NB4 (cell line): ENCODE data around the gene ERVW-1.
"Not testable (repeated sequence)": the region's sequence is repeated elsewhere in the genome, so short reads cannot be mapped to it uniquely, and the experiment has no call there.

Experiments used
- DNase-seq: peaks from one replicate; pipeline ENCODE4 v3.0.0; 2010; ENCODE audit warnings: low read depth
- H3K4me3 ChIP-seq: one replicate; pipeline ENCODE4 v1.5.1; 2011; ENCODE audit warnings: mild to moderate bottlenecking, low read depth, low read length, moderate library complexity
- CTCF ChIP-seq: IDR thresholded peaks from one replicate; pipeline ENCODE4 v1.5.1; 2012; ENCODE audit warnings: low read depth, low read length
- MYC ChIP-seq: IDR thresholded peaks from 2 replicates; pipeline ENCODE4 v1.6.1; 2011; ENCODE audit warnings: low read depth, low read length
- POLR2A ChIP-seq: IDR thresholded peaks from 2 replicates; pipeline ENCODE4 v1.6.1; 2011; ENCODE audit warnings: mild to moderate bottlenecking; ENCODE audit not compliant: insufficient read length; ENCODE audit errors: extremely low read depth
- TF ChIP-seq, protein P1 (sequence below): IDR thresholded peaks from 2 replicates; pipeline ENCODE4 v1.6.1; 2011; ENCODE audit warnings: low read depth, low read length

ERVW-1 gene

DNA sequence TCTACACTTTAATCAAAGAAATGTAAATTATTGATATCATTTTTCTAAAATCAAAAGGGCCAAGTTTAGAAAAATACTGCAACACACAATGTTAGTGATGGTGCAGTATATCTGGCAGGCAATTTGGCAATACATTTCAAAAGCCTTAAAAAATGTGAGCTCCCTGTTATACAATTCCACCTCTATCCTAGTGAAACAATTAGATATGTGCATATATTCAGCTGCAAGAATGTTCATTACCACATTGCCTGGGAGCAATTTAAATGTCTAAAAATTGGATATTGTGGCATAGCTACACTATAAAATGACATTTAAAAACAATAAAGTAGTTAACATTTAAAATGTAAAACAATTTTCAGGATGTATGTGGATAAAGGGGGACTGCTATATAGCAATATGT is 10.1 kb upstream of the ERVW-1 start:
- no peak for DNase-seq
- TF ChIP-seq POLR2A (no peak), MYC (no peak), CTCF (no peak)
- TF ChIP-seq, protein P1, sequence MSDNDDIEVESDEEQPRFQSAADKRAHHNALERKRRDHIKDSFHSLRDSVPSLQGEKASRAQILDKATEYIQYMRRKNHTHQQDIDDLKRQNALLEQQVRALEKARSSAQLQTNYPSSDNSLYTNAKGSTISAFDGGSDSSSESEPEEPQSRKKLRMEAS, result no peak

GRCh38 chr7:92485974-92486373 is 8.2 kb upstream of the ERVW-1 start:
- no peak for DNase-seq
- H3K4me3 ChIP-seq, result no peak overlapping the region
- TF ChIP-seq POLR2A, result no peak
- TF ChIP-seq CTCF, result no peak
- no peak for TF ChIP-seq MYC
- TF ChIP-seq, protein P1, result no peak

More for the DNA sequence above, 10.1 kb upstream of the ERVW-1 start:
- no peak overlapping the region for H3K4me3 ChIP-seq

DNA sequence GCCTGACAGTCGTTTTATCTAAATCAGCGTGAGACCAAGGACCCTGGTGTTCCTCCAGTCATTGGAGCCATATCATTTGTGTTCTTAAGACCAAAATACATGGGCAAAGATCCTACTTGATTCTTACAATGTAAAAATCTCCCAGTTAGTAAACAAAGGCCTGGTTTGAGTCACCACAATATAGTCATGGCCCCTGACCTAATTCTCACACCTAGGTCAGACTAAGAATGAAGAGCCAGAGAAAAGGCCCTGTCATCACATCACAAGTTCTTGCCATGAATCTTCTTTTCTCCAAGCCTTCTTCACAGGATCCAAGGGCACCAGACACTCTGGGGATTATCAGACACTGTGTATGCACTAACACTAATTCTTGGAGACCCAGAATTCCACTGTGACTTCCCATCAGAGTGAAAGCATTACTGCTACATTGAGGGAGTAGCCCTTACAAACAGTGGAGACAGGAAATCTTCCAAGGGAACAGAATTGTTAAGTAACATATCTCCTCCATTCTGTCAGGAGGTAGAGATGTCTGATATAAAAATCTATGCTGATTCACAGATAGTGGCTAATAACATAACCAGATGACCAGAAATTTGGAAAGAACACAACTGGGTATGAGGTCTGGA is 7.6 kb upstream of the ERVW-1 start:
- TF ChIP-seq, protein P1, result no peak
- TF ChIP-seq CTCF, result no peak

DNA sequence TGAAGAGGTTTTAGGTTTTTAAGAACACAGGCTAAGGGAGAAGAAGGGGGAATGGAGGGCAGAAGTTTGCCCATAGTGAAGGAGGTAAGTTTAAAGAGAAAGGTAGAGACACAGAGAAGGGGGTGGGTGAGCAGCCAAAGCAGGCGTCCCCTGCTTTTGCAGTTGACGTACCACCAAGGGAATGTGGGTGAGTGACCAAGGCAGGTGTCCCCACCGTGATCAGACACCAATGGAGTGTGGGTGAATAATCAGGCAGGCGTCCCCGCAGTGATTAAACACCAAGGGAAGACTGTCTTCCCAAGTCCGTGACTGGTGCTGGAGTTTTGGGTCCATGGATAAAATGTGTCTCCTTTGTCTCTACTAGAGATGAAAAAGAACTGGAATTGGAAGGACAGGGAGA is 6.5 kb upstream of the ERVW-1 start:
- DNase-seq, H3K4me3 ChIP-seq: not testable (repeated sequence)

More for the DNA sequence above, 7.6 kb upstream of the ERVW-1 start:
- DNase-seq, result no peak
- H3K4me3 ChIP-seq, result no peak overlapping the region

DNA sequence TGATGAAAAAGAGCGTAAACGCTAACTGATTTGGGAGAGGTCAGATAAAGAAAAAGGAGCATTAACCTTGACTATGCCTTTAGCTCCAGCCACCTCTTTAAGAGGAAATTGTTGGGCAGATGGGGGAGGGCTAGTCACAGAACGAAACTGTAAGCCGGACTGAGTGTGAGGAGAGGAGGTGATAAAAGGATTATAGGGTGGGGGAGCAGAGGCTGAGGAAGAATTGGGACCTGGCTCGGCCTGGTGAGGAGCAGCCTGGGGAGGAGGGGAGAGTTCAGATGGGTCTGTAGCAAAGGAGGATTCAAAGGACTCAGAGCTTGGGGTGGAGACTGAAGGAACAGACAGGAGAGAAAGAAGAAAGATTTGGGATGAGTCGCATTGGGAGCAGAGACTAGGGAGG is 5.9 kb upstream of the ERVW-1 start:
- not testable (repeated sequence) for H3K4me3 ChIP-seq, DNase-seq

- not testable (repeated sequence) for DNase-seq
Observed at GRCh38 chr7:92479146-92479545, 1.4 kb upstream of the ERVW-1 start.

DNA sequence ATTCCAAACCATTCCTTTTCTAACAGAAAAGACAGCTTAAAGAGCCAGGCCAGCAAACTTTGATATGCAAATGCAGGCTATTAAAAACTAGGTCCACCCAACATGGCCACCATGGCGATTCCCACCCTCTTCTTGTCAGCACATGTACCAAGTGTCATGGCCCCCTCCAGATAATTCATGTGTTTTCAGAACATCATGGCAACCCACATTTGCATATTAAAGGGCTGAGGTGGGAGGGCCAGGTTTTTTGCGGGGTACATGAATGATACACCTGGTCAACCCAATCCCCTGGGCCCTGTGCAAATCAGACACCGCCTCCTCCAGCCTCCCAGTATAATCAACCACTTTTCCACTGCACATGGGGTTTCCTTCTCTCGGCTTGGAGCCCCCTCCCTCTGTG is 965 bp upstream of the ERVW-1 start:
- H3K4me3 ChIP-seq, result no peak overlapping the region
- TF ChIP-seq, protein P1, result no peak
- TF ChIP-seq MYC (no peak), POLR2A (no peak), CTCF (no peak)
- no peak for DNase-seq

More at GRCh38 chr7:92479146-92479545, 1.4 kb upstream of the ERVW-1 start:
- not testable (repeated sequence) for H3K4me3 ChIP-seq

DNA sequence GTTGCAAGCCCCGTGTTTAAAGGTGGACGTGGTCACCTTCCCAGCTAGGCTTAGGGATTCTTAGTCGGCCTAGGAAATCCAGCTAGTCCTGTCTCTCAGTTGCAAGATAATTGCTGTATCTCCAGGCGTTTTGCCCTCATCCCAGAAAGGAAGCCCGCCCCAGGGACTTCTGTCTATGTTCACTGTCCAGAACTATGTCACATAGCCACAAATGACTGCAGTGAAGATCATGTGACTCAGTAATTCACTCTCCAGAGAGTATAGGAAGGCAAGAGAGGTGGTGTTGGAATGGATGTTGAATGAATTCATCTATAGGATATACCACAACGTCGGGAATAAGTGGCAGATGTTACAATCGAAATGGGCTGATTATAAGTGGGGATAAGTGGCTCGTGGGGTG is 349 bp upstream of the ERVW-1 start:
- no peak for TF ChIP-seq POLR2A
- TF ChIP-seq CTCF, result no peak
- TF ChIP-seq, protein P1, result no peak
- no peak for TF ChIP-seq MYC
- no peak overlapping the region for H3K4me3 ChIP-seq
- DNase-seq, result no peak

- not testable (repeated sequence) for DNase-seq, H3K4me3 ChIP-seq
Observed at GRCh38 chr7:92475851-92476590, 1.7 kb downstream of the ERVW-1 start.

DNA sequence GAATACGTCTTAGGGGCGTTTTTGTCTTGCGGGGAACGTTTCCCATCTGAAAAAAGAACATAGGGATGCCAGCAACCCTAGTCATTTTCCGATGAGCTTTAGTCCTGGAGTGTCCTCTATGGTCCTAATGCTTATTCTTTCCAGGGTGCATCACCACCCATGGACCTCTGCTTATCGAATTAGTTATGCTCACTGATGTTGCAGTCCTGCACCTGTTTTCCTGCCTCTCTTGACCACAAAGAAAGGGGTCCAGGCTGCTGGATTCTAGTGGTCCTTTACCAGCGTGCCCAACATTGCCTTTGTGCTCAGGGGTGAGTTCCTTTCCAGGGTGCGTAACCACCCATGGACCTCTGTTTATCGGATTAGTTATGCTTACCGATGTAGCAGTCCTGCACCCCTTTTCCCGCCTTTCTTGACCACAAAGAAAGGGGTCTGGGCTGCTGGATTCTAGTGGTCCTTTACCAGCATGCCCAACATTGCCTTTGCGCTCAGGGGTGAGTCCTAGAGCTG is 2.4 kb downstream of the ERVW-1 start:
- H3K4me3 ChIP-seq, DNase-seq: not testable (repeated sequence)
